ENCODE measurements around the gene KLC4. TPM values are rescaled to one million over a fixed set of nuclear protein-coding genes. Genes with fewer than 3 reads are reported as not detected.

The KLC4 gene
- total RNA-seq, 1 donor, result 17.7 TPM

DNA sequence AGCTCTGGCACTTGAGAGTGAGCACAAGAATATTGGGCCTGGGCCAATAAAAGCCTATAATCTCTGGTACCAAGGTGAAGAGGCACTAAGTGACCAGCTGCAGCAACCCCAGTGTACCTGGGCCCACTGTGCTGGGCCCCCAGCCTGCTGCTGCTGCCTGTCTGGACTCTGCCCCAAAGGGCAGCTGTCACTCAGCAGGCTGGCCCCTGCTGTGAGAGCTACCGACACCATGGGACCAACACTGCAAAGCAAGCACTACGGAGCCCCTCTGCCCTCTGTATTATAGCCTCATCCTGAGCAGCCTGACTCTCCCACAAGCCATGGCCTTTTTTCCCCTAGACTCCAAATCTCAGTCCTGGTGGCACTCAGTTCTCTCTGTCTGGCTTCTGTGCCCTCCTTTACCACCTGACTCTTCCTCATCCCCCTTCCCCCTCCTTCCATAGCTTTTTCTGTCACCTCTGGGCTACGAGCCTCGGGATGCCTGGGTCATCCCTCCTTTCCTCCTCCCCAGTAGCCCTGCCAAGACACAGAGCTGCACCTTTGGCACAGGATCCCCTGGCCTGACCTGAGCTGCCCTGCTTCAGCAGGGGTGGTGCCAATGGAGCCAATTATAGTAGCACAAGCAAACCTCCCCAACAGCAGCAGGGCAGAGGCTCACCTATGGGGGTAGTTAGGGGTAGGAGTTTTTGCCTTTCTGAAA is 23.8 kb upstream of the KLC4 start:
- TF ChIP-seq, protein P1, sequence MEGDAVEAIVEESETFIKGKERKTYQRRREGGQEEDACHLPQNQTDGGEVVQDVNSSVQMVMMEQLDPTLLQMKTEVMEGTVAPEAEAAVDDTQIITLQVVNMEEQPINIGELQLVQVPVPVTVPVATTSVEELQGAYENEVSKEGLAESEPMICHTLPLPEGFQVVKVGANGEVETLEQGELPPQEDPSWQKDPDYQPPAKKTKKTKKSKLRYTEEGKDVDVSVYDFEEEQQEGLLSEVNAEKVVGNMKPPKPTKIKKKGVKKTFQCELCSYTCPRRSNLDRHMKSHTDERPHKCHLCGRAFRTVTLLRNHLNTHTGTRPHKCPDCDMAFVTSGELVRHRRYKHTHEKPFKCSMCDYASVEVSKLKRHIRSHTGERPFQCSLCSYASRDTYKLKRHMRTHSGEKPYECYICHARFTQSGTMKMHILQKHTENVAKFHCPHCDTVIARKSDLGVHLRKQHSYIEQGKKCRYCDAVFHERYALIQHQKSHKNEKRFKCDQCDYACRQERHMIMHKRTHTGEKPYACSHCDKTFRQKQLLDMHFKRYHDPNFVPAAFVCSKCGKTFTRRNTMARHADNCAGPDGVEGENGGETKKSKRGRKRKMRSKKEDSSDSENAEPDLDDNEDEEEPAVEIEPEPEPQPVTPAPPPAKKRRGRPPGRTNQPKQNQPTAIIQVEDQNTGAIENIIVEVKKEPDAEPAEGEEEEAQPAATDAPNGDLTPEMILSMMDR (IDR thresholded peaks at IDR 0.05; ENCODE audit: extremely low read depth, low read depth, low read length), result no peak
- Histone ChIP-seq H3K27me3 (ENCODE audit: insufficient read depth, low read length) (no peaks in the 10 kb centered on the region), H2AFZ (ENCODE audit: low read length) (no peak overlapping the region)

DNA sequence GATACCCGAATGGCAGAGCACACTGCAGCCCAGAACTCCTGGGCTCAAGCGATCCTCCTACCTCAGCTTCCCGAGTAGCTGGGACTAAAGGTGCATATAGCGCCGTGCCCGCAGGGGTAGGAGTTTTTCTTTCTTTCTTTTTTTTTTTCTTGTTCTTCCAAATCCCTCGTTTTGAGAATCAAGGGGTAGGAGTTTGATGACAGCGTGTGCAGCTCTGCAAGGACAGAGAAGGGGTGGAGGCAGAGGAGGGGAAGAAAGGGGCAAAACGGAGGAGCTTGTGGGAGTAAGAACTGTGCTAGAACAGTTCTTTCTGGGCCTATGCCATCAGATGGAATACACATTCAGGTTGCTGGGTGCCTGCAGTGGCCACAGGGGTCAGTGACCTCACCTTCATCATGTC is 22.7 kb upstream of the KLC4 start:
- Histone ChIP-seq H3K4me2 (ENCODE audit: insufficient read depth, low read length) (no peak overlapping the region), H3K36me3 (ENCODE audit: insufficient read depth, low read length) (peaks cover 71% of the 10 kb centered on the region), H3K27ac (ENCODE audit: low read depth, low read length) (no peak overlapping the region), H3K79me2 (ENCODE audit: insufficient read depth, low read length) (no peaks in the 10 kb centered on the region), H2AFZ (ENCODE audit: low read length) (no peak overlapping the region), H3K9me3 (ENCODE audit: low read depth, low read length) (no peaks in the 10 kb centered on the region), H3K4me3 (ENCODE audit: insufficient read depth, low read length) (no peak overlapping the region), H3K4me1 (ENCODE audit: insufficient read depth, low read length) (no peaks in the 10 kb centered on the region), H4K20me1 (ENCODE audit: insufficient read depth, low read length) (no peaks in the 10 kb centered on the region), H3K27me3 (ENCODE audit: insufficient read depth, low read length) (no peaks in the 10 kb centered on the region)
- DNase-seq (ENCODE audit: insufficient read length, low spot score, missing footprints), result no peak
- TF ChIP-seq, protein P1 (IDR thresholded peaks at IDR 0.05; ENCODE audit: extremely low read depth, low read depth, low read length), result no peak

More for the DNA sequence above, 23.8 kb upstream of the KLC4 start:
- Histone ChIP-seq H3K4me3 (ENCODE audit: insufficient read depth, low read length) (no peak overlapping the region), H3K27ac (ENCODE audit: low read depth, low read length) (no peak overlapping the region), H3K4me2 (ENCODE audit: insufficient read depth, low read length) (no peak overlapping the region), H3K4me1 (ENCODE audit: insufficient read depth, low read length) (no peaks in the 10 kb centered on the region), H4K20me1 (ENCODE audit: insufficient read depth, low read length) (no peaks in the 10 kb centered on the region), H3K36me3 (ENCODE audit: insufficient read depth, low read length) (peaks cover 68% of the 10 kb centered on the region), H3K79me2 (ENCODE audit: insufficient read depth, low read length) (no peaks in the 10 kb centered on the region), H3K9me3 (ENCODE audit: low read depth, low read length) (no peaks in the 10 kb centered on the region)
- DNase-seq (ENCODE audit: insufficient read length, low spot score, missing footprints), result peak; percentile 54

DNA sequence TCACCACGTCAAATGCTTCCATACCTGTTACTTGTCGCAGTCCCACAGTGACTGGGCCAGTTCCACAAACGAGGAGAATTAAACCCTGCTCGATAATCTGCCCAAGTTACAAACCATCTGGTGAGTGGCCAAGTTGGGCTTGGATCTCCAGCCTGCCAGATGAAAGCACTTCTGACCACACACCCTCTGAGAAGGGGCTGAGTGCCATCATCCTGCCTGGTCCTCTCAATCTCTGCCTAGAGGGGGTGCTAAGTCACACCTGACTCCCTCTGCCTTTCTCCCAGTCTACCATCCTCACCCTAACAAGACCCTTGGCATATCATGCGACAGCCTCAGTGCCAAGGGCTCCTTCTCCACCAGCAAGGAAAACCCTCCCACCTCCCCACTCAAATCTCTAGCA is 22.2 kb upstream of the KLC4 start:
- DNase-seq (ENCODE audit: insufficient read length, low spot score, missing footprints), result peak; percentile 70
- H3K36me3 ChIP-seq (ENCODE audit: insufficient read depth, low read length), result peaks cover 66% of the 10 kb centered on the region
- TF ChIP-seq, protein P1 (IDR thresholded peaks at IDR 0.05; ENCODE audit: extremely low read depth, low read depth, low read length), result no peak

DNA sequence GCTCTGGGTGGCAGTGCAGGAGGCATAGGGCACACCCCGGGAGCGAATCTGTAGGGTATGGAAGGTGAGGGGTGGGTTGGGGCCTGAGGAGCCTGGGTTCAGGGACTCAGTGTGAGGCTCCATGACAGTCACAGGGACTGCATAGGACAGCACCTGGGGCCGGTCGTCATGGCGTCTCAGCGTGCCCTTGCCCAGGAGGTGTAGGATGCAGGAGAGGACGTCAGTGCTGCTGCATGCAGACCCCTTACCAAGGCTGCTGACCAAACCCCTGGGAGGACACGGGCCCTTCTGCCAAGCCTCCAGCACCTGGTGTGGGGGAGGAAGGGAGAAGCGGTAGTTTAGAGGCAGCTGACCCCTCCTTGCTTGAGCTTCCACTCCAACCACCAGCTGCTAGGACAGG is 21.7 kb upstream of the KLC4 start:
- Histone ChIP-seq H3K27me3 (ENCODE audit: insufficient read depth, low read length) (no peaks in the 10 kb centered on the region), H3K4me3 (ENCODE audit: insufficient read depth, low read length) (no peak overlapping the region), H3K4me1 (ENCODE audit: insufficient read depth, low read length) (no peaks in the 10 kb centered on the region), H3K9me3 (ENCODE audit: low read depth, low read length) (no peaks in the 10 kb centered on the region), H3K4me2 (ENCODE audit: insufficient read depth, low read length) (no peak overlapping the region), H4K20me1 (ENCODE audit: insufficient read depth, low read length) (no peaks in the 10 kb centered on the region), H3K27ac (ENCODE audit: low read depth, low read length) (no peak overlapping the region), H2AFZ (ENCODE audit: low read length) (no peak overlapping the region), H3K79me2 (ENCODE audit: insufficient read depth, low read length) (no peaks in the 10 kb centered on the region), H3K36me3 (ENCODE audit: insufficient read depth, low read length) (peaks cover 68% of the 10 kb centered on the region)
- TF ChIP-seq, protein P1 (IDR thresholded peaks at IDR 0.05; ENCODE audit: extremely low read depth, low read depth, low read length), result no peak
- peak; percentile 30 for DNase-seq (ENCODE audit: insufficient read length, low spot score, missing footprints)

More for the DNA sequence above, 22.2 kb upstream of the KLC4 start:
- no peak overlapping the region for H3K4me3 ChIP-seq (ENCODE audit: insufficient read depth, low read length)
- H3K9me3 ChIP-seq (ENCODE audit: low read depth, low read length), result no peaks in the 10 kb centered on the region
- no peaks in the 10 kb centered on the region for H4K20me1 ChIP-seq (ENCODE audit: insufficient read depth, low read length)
- no peaks in the 10 kb centered on the region for H3K27me3 ChIP-seq (ENCODE audit: insufficient read depth, low read length)
- no peak overlapping the region for H2AFZ ChIP-seq (ENCODE audit: low read length)
- no peak overlapping the region for H3K27ac ChIP-seq (ENCODE audit: low read depth, low read length)
- H3K79me2 ChIP-seq (ENCODE audit: insufficient read depth, low read length), result no peaks in the 10 kb centered on the region
- no peak overlapping the region for H3K4me2 ChIP-seq (ENCODE audit: insufficient read depth, low read length)
- H3K4me1 ChIP-seq (ENCODE audit: insufficient read depth, low read length), result no peaks in the 10 kb centered on the region
